SIG-M5 (cell line): Measurements from ENCODE around the gene MTHFSD.

Source experiments
- DNase-seq: peaks from one replicate; lab custom pipeline; 2025; lab: John Stamatoyannopoulos, UW

The MTHFSD gene

GRCh38 chr16:86570558-86571529, 15.8 kb upstream of the MTHFSD start:
- DNase-seq: no peak

GRCh38 chr16:86569701-86570447, 14.8 kb upstream of the MTHFSD start:
- DNase-seq: no peak

GRCh38 chr16:86568677-86569623, 13.9 kb upstream of the MTHFSD start:
- no peak for DNase-seq

GRCh38 chr16:86567701-86568581, 12.9 kb upstream of the MTHFSD start:
- no peak for DNase-seq

GRCh38 chr16:86566966-86567700, 12.1 kb upstream of the MTHFSD start:
- DNase-seq: no peak

GRCh38 chr16:86566601-86566965, 11.5 kb upstream of the MTHFSD start, which contains the start of gene FOXC2:
Gene FOXC2 (plus strand): TSS chr16:86566829. CDS start chr16:86567336, 507 bp downstream.
- no peak for DNase-seq

GRCh38 chr16:86565644-86566511, 10.8 kb upstream of the MTHFSD start:
- no peak for DNase-seq

GRCh38 chr16:86565181-86565631, 10.2 kb upstream of the MTHFSD start:
- no peak for DNase-seq

- peak; percentile 24 for DNase-seq
These were observed 8.7 kb upstream of the MTHFSD start for GRCh38 chr16:86563469-86564345.

GRCh38 chr16:86562356-86562755, 7.3 kb upstream of the MTHFSD start:
- DNase-seq: no peak

GRCh38 chr16:86559802-86560305, 4.8 kb upstream of the MTHFSD start:
- DNase-seq: no peak

- DNase-seq: no peak
These were observed 3.5 kb upstream of the MTHFSD start for GRCh38 chr16:86558355-86559193.

- DNase-seq: no peak
These were observed 2.6 kb upstream of the MTHFSD start for GRCh38 chr16:86557587-86557986.

- no peak for DNase-seq
These were observed 1.5 kb upstream of the MTHFSD start for GRCh38 chr16:86556576-86556975.

- no peak for DNase-seq
These were observed 655 bp upstream of the MTHFSD start for GRCh38 chr16:86555704-86556075.

- no peak for DNase-seq
These were observed 477 bp downstream of the MTHFSD start for GRCh38 chr16:86554599-86554916.

GRCh38 chr16:86553356-86553755, 1.7 kb downstream of the MTHFSD start:
- DNase-seq: no peak
